Subcutaneous abdominal adipose tissue (tissue), 5 donors: ENCODE results near the gene TOPBP1.
"Not testable (repeated sequence)": the region's sequence is repeated elsewhere in the genome, so short reads cannot be mapped to it uniquely, and the experiment has no call there.

Source experiments
- H3K27ac ChIP-seq: one replicate; pipeline ENCODE4 v1.7.0; 2013; ENCODE audit warnings: low read depth, mild to moderate bottlenecking, inconsistent platforms, low read length, moderate library complexity
- H3K27me3 ChIP-seq, 5 donors: one replicate each; pipeline ENCODE4 v1.7.0; 2013; ENCODE audit warnings: low read length in 5 of 5, inconsistent platforms in 1 of 5; ENCODE audit not compliant: control insufficient read depth in 5 of 5, insufficient read depth in 4 of 5
- H3K36me3 ChIP-seq, 5 donors: one replicate each; pipeline ENCODE4 v1.7.0; 2013; ENCODE audit warnings: low read length in 5 of 5; ENCODE audit not compliant: control insufficient read depth in 5 of 5, insufficient read depth in 5 of 5
- H3K4me1 ChIP-seq, 5 donors: one replicate each; pipeline ENCODE4 v1.7.0; 2013; ENCODE audit warnings: low read length in 5 of 5, mild to moderate bottlenecking in 3 of 5, moderate library complexity in 1 of 5; ENCODE audit not compliant: control insufficient read depth in 5 of 5, insufficient read depth in 5 of 5
- H3K4me3 ChIP-seq, 5 donors: one replicate each; pipeline ENCODE4 v1.7.0; 2013; ENCODE audit warnings: low read length in 5 of 5, low read depth in 1 of 5
- H3K9ac ChIP-seq, 5 donors: one replicate each; pipeline ENCODE4 v1.7.0; 2013; ENCODE audit warnings: low read length in 5 of 5, mild to moderate bottlenecking in 4 of 5, moderate library complexity in 3 of 5
- H3K9me3 ChIP-seq, 5 donors: one replicate each; pipeline ENCODE4 v1.7.0; 2013; ENCODE audit warnings: low read length in 5 of 5; ENCODE audit not compliant: control insufficient read depth in 5 of 5
- donor health status: healthy.
- donor health status: healthy.
- donor health status: healthy.
- donor health status: healthy.
- donor health status: healthy.

Gene TOPBP1

GRCh38 chr3:133563186-133563591 is 98.6 kb downstream of the TOPBP1 start:
- H3K9me3 ChIP-seq = peaks cover 0 to 8% (median 0%) of the 10 kb centered on the region in 5 donors
- no peaks in the 10 kb centered on the region for H3K36me3 ChIP-seq
- H3K9ac ChIP-seq = no peak overlapping the region
- no peaks in the 10 kb centered on the region for H3K27me3 ChIP-seq
- H3K4me1 ChIP-seq = peaks cover 0 to 3% (median 3%) of the 10 kb centered on the region in 5 donors
- no peak overlapping the region for H3K4me3 ChIP-seq
- H3K27ac ChIP-seq = no peak overlapping the region

- Histone ChIP-seq H3K36me3 (no peaks in the 10 kb centered on the region), H3K9me3 (peaks cover 0 to 8% (median 0%) of the 10 kb centered on the region in 5 donors), H3K9ac (no peak overlapping the region), H3K4me3 (no peak overlapping the region), H3K4me1 (no peaks in the 10 kb centered on the region), H3K27me3 (no peaks in the 10 kb centered on the region), H3K27ac (no peak overlapping the region)
Measured at GRCh38 chr3:133562376-133562775, 99.4 kb downstream of the TOPBP1 start.

- no peaks in the 10 kb centered on the region for H3K4me1 ChIP-seq
- H3K9ac ChIP-seq = no peak overlapping the region
- H3K9me3 ChIP-seq = peaks cover 0 to 8% (median 0%) of the 10 kb centered on the region in 5 donors
- no peak overlapping the region for H3K27ac ChIP-seq
- H3K4me3 ChIP-seq = no peak overlapping the region
- H3K36me3 ChIP-seq = no peaks in the 10 kb centered on the region
- no peaks in the 10 kb centered on the region for H3K27me3 ChIP-seq
Measured at GRCh38 chr3:133561679-133562078, 100.1 kb downstream of the TOPBP1 start.

GRCh38 chr3:133551589-133551988 is 110.2 kb downstream of the TOPBP1 start:
- H3K27me3 ChIP-seq, H3K4me3 ChIP-seq, H3K27ac ChIP-seq, H3K9ac ChIP-seq, H3K36me3 ChIP-seq, H3K9me3 ChIP-seq: not testable (repeated sequence)
- H3K4me1 ChIP-seq = peaks cover under 1 to 21% (median 17%) of the 10 kb centered on the region in 5 donors
